Measurements from ENCODE around the gene TNFSF13.
"Not testable (repeated sequence)": the region's sequence is repeated elsewhere in the genome, so short reads cannot be mapped to it uniquely, and the experiment has no call there.

The TNFSF13 gene

DNA sequence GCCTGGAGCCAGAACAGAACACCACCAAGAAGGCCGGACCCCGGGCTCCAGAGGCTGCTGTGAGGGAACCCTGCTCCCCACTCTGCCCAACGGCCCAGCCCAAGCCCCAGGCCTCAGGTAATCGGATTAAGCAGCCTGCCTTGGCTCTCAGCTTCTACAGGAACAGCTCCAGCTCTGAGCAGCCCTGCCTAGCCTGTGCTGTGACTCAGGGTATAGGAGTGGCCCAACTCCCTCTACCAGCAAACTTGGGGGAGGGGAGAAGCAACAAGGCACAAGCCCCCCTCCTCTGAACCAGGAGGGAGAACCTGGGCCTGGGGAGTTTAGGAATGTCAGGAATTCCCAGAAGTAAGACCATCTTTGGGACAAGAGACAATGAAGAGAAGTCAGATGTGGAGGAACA lies 32.2 kb downstream of the TNFSF13 start:
- TF ChIP-seq, protein P1, sequence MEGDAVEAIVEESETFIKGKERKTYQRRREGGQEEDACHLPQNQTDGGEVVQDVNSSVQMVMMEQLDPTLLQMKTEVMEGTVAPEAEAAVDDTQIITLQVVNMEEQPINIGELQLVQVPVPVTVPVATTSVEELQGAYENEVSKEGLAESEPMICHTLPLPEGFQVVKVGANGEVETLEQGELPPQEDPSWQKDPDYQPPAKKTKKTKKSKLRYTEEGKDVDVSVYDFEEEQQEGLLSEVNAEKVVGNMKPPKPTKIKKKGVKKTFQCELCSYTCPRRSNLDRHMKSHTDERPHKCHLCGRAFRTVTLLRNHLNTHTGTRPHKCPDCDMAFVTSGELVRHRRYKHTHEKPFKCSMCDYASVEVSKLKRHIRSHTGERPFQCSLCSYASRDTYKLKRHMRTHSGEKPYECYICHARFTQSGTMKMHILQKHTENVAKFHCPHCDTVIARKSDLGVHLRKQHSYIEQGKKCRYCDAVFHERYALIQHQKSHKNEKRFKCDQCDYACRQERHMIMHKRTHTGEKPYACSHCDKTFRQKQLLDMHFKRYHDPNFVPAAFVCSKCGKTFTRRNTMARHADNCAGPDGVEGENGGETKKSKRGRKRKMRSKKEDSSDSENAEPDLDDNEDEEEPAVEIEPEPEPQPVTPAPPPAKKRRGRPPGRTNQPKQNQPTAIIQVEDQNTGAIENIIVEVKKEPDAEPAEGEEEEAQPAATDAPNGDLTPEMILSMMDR (IDR thresholded peaks at IDR 0.05; ENCODE audit: low read depth, low read length, missing control alignments), result no peak
- H3K4me3 ChIP-seq (replicated peaks; ENCODE audit: low read depth, low read length), result no peak overlapping the region
- no peak for DNase-seq (ENCODE audit: extremely low read depth, low read depth)

DNA sequence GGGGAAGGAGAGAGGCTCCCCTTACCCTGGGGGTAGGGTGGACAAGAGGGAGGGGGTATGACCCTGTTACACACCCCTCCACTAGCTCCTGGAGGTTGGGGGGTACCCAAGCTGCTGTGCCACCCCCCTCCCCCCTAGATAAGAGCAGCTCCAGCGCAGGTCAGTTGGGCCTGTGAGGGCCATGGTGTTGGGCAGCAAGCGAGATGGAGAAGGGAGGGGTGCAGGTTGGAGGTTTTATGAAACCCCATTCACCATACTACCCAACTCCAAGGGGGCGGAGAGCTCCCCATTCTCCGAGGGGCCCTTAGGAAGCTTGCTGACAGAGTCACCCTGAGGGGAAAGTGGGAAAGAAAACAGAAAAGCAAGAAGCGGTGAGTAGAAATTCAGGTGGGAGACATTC lies 33.0 kb downstream of the TNFSF13 start:
- H3K4me3 ChIP-seq (replicated peaks; ENCODE audit: low read depth, low read length), result no peak overlapping the region
- TF ChIP-seq, protein P1 (IDR thresholded peaks at IDR 0.05; ENCODE audit: low read depth, low read length, missing control alignments), result no peak
- no peak for DNase-seq (ENCODE audit: extremely low read depth, low read depth)

DNA sequence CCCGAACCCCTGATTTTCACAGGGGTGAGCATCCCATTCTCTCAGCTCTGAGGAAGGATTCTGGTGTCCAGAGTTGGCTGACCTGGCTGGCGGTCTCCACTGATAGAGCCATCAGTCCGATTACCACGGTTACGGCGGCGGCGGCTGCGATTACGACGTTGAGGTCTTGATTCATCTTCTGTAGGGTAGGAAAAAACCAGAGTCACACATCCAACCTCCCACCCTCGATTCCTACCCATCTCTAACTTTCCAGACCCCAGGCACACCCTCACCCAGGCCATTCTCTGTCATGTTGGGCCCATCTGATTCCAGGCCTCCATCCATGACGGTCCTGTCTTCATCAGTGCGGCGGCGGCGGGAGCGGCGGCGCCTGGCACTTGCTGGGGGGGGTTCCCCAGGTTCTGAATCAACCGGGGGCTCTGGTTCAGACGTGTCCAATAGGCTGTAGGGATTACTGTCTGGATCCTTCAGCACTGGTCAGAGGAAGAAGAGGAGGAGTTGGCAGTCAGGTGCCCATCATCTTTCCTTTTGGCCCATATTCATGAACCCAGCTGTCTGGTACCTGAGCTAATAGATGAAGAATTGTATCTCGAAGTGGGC lies 34.0 kb downstream of the TNFSF13 start:
- no peak for DNase-seq (ENCODE audit: extremely low read depth, low read depth)
- TF ChIP-seq, protein P1 (IDR thresholded peaks at IDR 0.05; ENCODE audit: low read depth, low read length, missing control alignments), result no peak
- no peak overlapping the region for H3K4me3 ChIP-seq (replicated peaks; ENCODE audit: low read depth, low read length)

DNA sequence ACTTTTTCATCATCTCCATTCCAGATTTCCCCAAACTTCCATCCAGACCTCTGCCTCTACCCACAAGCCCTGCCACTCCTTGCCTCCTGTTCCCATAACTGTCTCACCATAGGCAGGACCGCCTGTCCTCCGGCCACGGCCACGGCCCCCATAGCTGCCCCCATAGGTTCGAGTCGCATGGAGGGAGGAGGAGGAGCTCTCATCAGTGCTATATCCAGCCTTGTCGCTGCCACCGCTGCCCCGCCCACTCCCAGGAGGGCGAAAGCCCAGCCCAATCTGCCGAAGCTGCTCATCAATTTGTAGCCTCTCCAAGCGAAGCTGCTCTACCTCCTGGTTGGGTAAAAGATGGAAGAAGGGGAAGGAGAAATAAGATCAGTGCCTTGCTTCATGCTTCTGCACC lies 34.7 kb downstream of the TNFSF13 start:
- no peak for DNase-seq (ENCODE audit: extremely low read depth, low read depth)
- no peak overlapping the region for H3K4me3 ChIP-seq (replicated peaks; ENCODE audit: low read depth, low read length)
- TF ChIP-seq, protein P1 (IDR thresholded peaks at IDR 0.05; ENCODE audit: low read depth, low read length, missing control alignments), result no peak

DNA sequence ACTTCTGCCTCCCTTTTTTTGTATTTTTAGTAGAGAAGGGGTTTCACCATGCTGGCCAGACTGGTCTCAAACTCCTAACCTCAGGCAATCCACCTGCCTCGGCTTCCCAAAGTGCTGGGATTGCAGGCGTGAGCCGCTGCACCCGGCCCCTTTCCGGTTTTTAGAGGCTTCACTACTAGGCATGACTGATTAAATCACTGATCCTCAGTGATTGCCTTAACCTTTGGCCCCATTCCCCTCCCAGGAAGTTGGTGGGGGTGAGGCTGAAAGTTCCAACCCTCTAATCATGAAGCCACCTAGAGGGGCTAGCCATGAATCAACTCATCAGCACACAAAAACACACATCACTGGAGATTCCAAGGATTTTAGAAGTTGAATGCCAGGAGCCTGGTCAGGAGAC lies 39.0 kb downstream of the TNFSF13 start:
- H3K4me3 ChIP-seq (replicated peaks; ENCODE audit: low read depth, low read length); DNase-seq (ENCODE audit: extremely low read depth, low read depth): not testable (repeated sequence)

DNA sequence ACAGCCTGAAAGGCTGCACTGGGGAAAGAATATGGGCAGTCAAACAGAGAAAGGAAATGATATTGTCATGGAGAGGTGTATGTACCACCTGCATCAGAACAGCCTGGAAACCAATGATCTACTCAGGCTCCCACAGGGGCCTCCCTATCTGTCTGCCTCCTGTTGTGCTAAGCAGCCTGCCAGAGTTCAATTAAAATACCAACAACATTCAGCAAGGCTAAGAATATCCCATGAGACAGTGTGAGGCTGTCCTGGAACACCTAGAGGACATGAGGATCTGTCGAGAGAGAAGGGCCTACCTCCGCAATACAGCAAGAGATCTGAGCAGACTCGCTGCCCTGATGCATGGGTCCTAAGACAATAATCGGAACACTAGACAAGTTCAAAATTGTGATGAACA lies 47.7 kb downstream of the TNFSF13 start:
- TF ChIP-seq, protein P1 (IDR thresholded peaks at IDR 0.05; ENCODE audit: low read depth, low read length, missing control alignments), result no peak
- no peak overlapping the region for H3K4me3 ChIP-seq (replicated peaks; ENCODE audit: low read depth, low read length)
- no peak for DNase-seq (ENCODE audit: extremely low read depth, low read depth)

DNA sequence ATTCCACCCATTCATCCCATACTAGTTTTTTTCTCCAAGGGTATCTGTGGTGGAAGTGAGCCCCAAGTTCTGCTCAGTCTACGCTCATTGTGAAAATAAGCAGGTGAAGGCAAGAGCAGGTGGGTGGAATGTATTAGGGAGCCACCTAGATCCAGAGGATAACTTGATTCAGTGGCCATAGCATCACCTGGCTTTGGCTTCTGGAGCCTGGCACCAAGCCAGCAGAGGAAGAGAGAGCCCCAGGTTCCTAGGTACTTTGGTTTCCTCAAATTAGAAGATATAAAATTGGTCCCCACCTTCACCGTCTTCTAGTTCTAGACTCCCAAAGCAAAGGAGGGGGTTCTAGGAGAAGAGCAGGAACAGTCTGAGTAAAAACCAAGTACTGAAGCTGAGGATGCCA lies 52.1 kb downstream of the TNFSF13 start:
- TF ChIP-seq, protein P1 (IDR thresholded peaks at IDR 0.05; ENCODE audit: low read depth, low read length, missing control alignments), result no peak

More for the DNA sequence above, 52.1 kb downstream of the TNFSF13 start:
- no peak overlapping the region for H3K4me3 ChIP-seq (replicated peaks; ENCODE audit: low read depth, low read length)
- DNase-seq (ENCODE audit: extremely low read depth, low read depth), result no peak

Data from HFF-Myc (cell line).